ENCODE results near the gene PSRC1.

PSRC1 gene

DNA sequence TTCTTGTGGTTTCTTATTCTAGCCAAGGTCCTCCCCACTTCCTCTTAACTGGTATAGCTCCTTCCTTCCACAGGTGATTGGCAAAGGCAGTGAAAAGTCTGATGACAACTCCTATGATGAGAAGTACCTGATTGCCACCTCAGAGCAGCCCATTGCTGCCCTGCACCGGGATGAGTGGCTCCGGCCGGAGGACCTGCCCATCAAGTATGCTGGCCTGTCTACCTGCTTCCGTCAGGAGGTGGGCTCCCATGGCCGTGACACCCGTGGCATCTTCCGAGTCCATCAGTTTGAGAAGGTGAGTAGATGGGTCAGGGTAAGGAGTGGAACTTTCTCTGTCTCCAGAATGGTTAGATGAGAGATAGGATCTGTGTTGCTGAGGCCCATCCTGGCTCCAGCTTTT, 47.8 kb downstream of the PSRC1 start:
- no peak for DNase-seq (ENCODE audit: low read depth)
- H3K4me3 ChIP-seq (ENCODE audit: control insufficient read depth, low read depth, low read length), result no peak overlapping the region
- TF ChIP-seq, protein P1, sequence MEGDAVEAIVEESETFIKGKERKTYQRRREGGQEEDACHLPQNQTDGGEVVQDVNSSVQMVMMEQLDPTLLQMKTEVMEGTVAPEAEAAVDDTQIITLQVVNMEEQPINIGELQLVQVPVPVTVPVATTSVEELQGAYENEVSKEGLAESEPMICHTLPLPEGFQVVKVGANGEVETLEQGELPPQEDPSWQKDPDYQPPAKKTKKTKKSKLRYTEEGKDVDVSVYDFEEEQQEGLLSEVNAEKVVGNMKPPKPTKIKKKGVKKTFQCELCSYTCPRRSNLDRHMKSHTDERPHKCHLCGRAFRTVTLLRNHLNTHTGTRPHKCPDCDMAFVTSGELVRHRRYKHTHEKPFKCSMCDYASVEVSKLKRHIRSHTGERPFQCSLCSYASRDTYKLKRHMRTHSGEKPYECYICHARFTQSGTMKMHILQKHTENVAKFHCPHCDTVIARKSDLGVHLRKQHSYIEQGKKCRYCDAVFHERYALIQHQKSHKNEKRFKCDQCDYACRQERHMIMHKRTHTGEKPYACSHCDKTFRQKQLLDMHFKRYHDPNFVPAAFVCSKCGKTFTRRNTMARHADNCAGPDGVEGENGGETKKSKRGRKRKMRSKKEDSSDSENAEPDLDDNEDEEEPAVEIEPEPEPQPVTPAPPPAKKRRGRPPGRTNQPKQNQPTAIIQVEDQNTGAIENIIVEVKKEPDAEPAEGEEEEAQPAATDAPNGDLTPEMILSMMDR (conservative IDR thresholded peaks at IDR 0.05; ENCODE audit: control insufficient read depth, insufficient read depth, low read depth, low read length), result no peak

DNA sequence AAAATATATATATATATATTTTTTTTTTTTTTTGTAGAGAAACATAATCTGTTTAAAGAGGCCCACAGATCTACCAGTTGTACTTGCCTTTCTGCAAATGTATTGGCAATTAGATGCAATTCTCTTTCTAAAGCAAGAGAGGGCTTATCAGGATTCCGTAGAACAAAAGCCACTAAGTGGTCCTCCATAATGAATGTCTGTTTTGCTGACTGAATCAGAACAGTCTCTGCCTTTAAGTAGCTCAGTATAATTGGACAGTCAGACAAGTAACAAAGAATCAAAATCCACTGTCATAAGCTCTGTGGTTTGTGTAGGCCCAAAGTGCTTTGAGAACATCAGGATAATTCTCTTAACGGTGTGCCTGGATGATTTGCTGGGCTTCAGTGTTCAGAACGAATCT, 51.9 kb downstream of the PSRC1 start:
- DNase-seq (ENCODE audit: low read depth), result no peak
- H3K4me3 ChIP-seq (ENCODE audit: control insufficient read depth, low read depth, low read length), result no peak overlapping the region
- TF ChIP-seq, protein P1 (conservative IDR thresholded peaks at IDR 0.05; ENCODE audit: control insufficient read depth, insufficient read depth, low read depth, low read length), result no peak

All from fibroblast of mammary gland (primary cell).